ENCODE data around the gene TCF7L1. TPM values are rescaled to one million over a fixed set of nuclear protein-coding genes. Genes with fewer than 3 reads are reported as not detected.
"Not testable (repeated sequence)": the region's sequence is repeated elsewhere in the genome, so short reads cannot be mapped to it uniquely, and the experiment has no call there.

Gene TCF7L1
- polyA plus RNA-seq, 1 donor from 2014 or later = not detected

GRCh38 chr2:85343207-85343895, 210.2 kb downstream of the TCF7L1 start:
- not testable (repeated sequence) for H3K9me3 ChIP-seq (ENCODE audit: low read length); H3K4me2 ChIP-seq (ENCODE audit: low read length); H2AFZ ChIP-seq (ENCODE audit: low read depth, low read length); H3F3A ChIP-seq (ENCODE audit: insufficient read depth, low read length, poor library complexity, severe bottlenecking); H3K9ac ChIP-seq (ENCODE audit: low read length); H3K27ac ChIP-seq (ENCODE audit: low read length); H3K4me3 ChIP-seq (ENCODE audit: low read length); H3K79me2 ChIP-seq (replicated peaks; ENCODE audit: insufficient read depth, low read length); H3K27me3 ChIP-seq (ENCODE audit: insufficient read depth, low read depth, low read length); H3K9me2 ChIP-seq (ENCODE audit: insufficient read depth, low read length); H3K36me3 ChIP-seq (ENCODE audit: insufficient read depth, low read length); H4K20me1 ChIP-seq (ENCODE audit: insufficient read depth)

- Histone ChIP-seq H3K79me2 (replicated peaks; ENCODE audit: insufficient read depth, low read length) (no peaks in the 10 kb centered on the region), H3K27me3 (ENCODE audit: insufficient read depth, low read depth, low read length) (no peaks in the 10 kb centered on the region), H4K20me1 (ENCODE audit: insufficient read depth) (no peaks in the 10 kb centered on the region), H3K9me2 (ENCODE audit: insufficient read depth, low read length) (no peaks in the 10 kb centered on the region), H3K36me3 (ENCODE audit: insufficient read depth, low read length) (no peaks in the 10 kb centered on the region), H2AFZ (ENCODE audit: low read depth, low read length) (no peak overlapping the region), H3F3A (ENCODE audit: insufficient read depth, low read length, poor library complexity, severe bottlenecking) (no peaks in the 10 kb centered on the region), H3K4me2 (ENCODE audit: low read length) (no peak overlapping the region), H3K9me3 (ENCODE audit: low read length) (no peaks in the 10 kb centered on the region), H3K27ac (ENCODE audit: low read length) (no peak overlapping the region), H3K9ac (ENCODE audit: low read length) (no peak overlapping the region), H3K4me3 (ENCODE audit: low read length) (no peak overlapping the region)
- TF ChIP-seq MXI1 (conservative IDR thresholded peaks at IDR 0.05; ENCODE audit: poor library complexity, severe bottlenecking) = no peak
- TF ChIP-seq REST (IDR thresholded peaks at IDR 0.05; ENCODE audit: borderline replicate concordance) = no peak
- no peak for TF ChIP-seq TAF1 (IDR thresholded peaks at IDR 0.05; ENCODE audit: low read depth)
- no peak for TF ChIP-seq EP300 (conservative IDR thresholded peaks at IDR 0.05; ENCODE audit: poor library complexity, severe bottlenecking)
- no peak for TF ChIP-seq CTCF (IDR thresholded peaks at IDR 0.05; ENCODE audit: poor library complexity, severe bottlenecking)
- no peak for TF ChIP-seq RAD21 (conservative IDR thresholded peaks at IDR 0.05)
- TF ChIP-seq EZH2 (IDR thresholded peaks at IDR 0.05; ENCODE audit: borderline replicate concordance, insufficient read depth, low read length, poor library complexity, severe bottlenecking) = no peak
- no peak for TF ChIP-seq POLR2AphosphoS5 (IDR thresholded peaks at IDR 0.05)
- no peak for TF ChIP-seq SMC3 (conservative IDR thresholded peaks at IDR 0.05; ENCODE audit: poor library complexity)
Measured at GRCh38 chr2:85344356-85344954, 211.3 kb downstream of the TCF7L1 start.
